Gastroesophageal sphincter (tissue), 3 donors: Measurements from ENCODE around the gene TTC32.

Source experiments
- CTCF ChIP-seq, 4 experiments: fragments of 200-600 bp in 2 of 4; fragments of 450-650 bp in 2 of 4; sonication (generic) in 1 of 4; IDR thresholded peaks; one replicate each; pipeline ENCODE4 v1.5.1; 2017 to 2019; ENCODE audit warnings: antibody characterized with exemption in 4 of 4, mild to moderate bottlenecking in 2 of 4, moderate library complexity in 2 of 4
- EP300 ChIP-seq: sonication (generic); formaldehyde crosslinking; IDR thresholded peaks from one replicate; pipeline ENCODE4 v1.6.1; 2017; ENCODE audit warnings: antibody characterized with exemption, mild to moderate bottlenecking
- POLR2A ChIP-seq, 2 donors: fragments of 450-650 bp; IDR thresholded peaks; one replicate each; pipeline ENCODE4 v1.6.1; 2017; ENCODE audit warnings: antibody characterized with exemption in 2 of 2, mild to moderate bottlenecking in 2 of 2, moderate library complexity in 1 of 2
- POLR2AphosphoS5 ChIP-seq: sonication (generic); formaldehyde crosslinking; IDR thresholded peaks from one replicate; pipeline ENCODE4 v1.6.1; 2017; ENCODE audit warnings: antibody characterized with exemption

- no peak for TF ChIP-seq CTCF (IDR thresholded peaks at IDR 0.05)
- TF ChIP-seq POLR2A (IDR thresholded peaks at IDR 0.05): no peak
- TF ChIP-seq EP300: no peak
- TF ChIP-seq POLR2AphosphoS5: no peak
These were observed 25.0 kb downstream of the TTC32 start for GRCh38 chr2:19876751-19877150.
